MV-4-11 (cell line): ENCODE data around the gene RHEBL1.

Source experiments
- DNase-seq: peaks from one replicate; lab custom pipeline; 2025; lab: John Stamatoyannopoulos, UW

Gene RHEBL1, protein sequence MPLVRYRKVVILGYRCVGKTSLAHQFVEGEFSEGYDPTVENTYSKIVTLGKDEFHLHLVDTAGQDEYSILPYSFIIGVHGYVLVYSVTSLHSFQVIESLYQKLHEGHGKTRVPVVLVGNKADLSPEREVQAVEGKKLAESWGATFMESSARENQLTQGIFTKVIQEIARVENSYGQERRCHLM

DNA sequence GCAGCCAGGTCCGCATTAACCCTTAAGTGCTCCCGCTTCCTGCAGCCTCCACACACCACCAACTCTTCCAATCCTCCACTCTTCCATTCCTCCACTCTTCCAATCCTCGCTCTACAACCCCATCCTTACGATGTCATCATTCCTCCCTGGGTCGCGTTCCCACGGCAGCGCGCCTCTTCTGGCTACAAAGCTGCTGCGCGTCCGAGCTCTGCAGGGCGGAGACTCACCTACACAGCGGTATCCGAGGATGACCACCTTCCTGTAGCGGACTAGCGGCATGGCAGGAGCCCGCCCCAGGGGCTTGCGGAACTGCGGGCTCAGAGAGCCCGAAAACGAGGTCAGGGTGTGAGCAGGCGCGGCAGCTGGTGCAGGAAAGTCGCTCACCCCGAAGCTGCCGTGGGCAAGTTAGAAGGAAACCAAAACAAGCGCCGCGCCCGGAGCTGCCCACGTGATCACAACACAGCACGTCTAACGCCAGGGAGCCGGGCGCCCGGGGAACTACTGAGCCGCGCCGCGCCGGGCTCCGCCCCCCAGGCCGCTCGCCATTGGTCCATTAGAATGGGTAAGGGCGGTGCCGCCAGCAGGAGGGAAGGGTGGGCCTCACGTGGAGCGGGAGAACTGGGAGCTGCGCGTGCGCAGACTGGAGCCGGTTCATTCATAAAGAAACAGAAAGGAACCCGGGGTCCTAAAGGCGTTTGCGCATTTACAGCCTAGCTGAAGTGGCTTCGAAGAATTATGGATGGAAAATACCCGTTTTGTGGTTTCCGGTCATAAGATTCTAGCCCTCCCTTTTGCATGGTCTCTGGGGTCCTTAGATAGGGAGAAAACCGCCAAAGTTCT lies at the start of gene RHEBL1:
RHEBL1 (minus strand) TSS at position 473 of the 840 bp plus-strand sequence; CDS start at position 279, 194 bp downstream.
- peak; percentile 98 for DNase-seq

DNA sequence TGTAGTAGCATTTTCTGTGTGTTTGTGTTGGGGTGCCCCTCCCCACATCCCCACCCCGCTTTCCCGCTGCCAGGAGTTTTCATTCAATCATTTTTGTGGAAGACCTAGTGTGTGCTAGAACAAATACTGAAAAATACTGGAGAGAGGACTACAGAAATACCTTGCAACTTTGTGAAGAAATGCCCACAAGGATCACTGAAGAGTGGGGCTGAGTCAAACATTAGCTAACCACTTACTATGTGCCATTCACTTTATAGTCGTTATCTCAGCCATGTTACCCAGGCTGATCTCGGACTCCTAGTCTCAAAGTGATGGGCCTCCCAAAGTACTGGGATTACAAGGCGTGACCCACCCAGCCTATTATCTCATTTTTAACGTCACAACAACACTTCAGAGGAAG lies 41.4 kb upstream of the RHEBL1 start:
- DNase-seq = no peak

DNA sequence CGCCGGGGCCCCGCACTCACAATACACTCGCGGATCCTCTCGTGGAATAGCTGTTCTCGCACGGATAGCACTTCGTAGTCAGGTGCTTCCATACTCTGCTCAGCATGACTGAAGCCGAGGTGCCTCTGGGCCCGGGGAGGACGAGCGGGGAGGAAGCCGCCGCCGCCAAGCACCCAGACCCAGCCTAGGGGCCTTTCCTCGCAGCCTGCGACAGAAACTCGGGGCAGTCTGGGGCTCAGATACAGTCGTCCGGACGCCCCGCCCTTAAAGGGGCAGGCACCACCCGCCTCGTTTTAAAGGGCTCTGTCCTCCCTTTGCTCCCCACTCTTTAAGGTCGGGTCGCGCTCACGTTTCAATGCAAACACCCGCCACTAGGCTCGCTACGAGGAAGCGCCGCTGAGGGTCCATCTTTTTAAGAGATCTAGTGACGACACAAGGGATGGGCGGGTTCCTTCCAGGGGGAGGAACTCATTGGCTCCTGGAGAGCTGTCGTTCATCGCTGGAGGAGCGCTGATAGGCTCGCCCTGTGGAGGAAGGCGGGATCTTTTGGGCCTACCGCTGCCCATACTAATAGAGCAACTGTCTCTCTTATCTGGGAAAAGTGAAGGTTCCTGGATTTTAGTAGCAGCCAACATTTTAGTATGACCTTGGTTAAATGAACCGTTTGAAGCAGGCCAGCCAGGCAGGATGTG lies 40.8 kb upstream of the RHEBL1 start, which contains the start of gene LMBR1L:
LMBR1L (minus strand) TSS at position 384 of the 692 bp plus-strand sequence; CDS start at position 92, 292 bp downstream.
- DNase-seq = peak; percentile 99

DNA sequence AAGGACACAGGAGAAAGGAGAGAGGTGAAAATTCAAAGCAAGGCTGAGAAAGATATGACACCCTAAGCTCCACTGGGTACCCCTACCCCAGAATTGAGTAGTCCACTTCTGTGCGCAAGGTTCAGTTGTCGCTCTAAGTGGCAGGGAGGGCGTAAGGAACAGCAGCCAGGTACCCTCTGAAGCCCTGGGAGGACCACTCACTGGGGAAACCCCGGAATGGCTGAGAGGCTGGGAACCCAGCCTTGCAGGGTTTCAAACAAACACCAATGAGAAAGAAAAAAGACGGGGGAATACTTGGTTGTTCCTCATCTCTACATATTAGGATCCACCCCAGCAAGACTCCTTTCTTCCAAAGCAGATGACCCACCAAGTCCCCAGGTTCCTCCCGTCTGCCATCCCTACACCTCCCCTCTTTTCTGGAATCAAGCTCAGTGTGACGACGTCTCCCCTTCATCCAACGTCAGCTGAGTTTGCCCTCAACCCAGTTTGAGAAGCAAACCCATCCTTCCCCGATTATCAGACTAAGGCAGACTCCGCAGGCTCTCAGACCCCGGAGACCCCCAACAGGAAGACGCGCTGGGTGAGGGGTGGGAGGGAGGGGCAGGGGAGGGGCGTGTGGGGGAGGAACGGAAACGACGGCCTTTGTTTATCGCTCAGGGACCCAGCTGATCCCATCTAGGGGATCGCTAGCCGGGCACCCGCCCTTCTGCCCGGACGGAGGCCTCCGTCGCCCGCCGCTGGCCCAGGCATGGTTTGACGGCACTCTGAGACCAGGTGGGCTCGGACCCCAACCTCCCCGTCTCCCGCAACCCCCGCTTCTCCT lies 40.1 kb upstream of the RHEBL1 start:
- DNase-seq = no peak

DNA sequence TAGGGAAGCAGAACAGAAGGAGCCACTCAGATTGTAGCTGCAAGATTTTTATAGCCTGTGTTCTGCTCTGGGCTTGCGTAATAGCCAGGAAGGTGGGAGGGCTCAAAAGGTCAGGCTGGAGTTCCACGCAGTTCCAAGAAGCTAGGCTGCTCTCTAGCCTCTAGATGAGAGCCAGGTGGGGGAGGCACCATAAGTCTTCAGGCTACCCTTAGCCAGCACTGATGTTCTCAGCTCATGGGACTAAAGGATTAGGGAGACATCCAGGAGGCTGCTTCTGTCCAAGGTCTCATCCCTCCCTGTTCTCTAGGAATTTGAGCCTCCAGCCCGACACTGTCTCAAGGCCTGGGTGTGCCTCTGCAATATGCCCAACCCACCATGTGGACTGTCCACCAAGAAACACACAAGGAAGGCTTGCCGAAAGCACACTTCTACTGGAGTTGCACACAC lies 39.2 kb upstream of the RHEBL1 start:
- peak; percentile 61 for DNase-seq

DNA sequence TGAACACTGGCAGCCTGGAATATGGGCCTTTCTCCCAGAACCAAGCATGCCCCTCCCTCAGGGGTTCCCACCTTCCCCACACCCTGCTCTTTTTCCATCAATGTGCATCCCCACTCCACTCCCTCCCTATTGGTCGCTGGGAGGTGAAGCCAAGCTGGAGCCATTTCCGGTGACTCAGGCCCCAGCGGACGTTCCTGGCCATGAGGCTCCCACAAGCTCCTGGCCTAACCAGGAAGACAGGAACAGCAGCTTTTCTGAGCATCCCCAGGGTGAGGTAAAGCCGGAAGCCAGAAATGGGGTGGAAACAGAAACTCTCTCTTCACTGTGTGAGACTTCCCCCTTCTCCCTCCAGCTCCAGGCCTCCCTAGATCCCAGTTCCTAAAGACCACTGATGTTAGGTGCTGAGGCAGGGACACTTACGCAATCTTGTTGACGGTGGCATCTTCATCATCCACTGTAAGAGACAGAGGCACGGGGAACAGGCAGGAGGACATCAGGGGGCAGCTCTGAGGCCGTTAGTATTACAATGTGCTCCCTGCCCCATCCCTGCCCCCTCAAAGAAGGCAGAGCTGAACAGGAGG lies 35.8 kb upstream of the RHEBL1 start:
- DNase-seq = peak; percentile 77

DNA sequence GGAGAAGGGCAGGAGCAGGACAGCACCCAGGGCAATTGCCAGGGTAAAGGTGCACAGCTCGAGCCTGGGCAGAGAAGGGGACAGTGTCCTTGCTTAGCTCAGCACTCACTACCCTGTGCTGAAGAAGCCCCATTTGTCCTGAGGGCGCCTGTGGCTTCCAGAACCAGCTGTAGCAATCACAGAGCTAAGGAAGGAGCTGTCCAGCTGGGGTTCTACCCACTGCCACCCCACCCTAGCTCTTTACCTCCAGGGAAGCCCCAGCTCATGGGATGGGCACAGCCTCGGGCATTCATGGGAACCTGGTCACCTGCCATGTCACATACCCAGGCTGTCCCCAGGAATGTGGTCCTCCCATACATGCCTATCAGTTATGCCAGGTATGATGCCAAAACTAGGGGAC lies 35.0 kb upstream of the RHEBL1 start:
- no peak for DNase-seq

DNA sequence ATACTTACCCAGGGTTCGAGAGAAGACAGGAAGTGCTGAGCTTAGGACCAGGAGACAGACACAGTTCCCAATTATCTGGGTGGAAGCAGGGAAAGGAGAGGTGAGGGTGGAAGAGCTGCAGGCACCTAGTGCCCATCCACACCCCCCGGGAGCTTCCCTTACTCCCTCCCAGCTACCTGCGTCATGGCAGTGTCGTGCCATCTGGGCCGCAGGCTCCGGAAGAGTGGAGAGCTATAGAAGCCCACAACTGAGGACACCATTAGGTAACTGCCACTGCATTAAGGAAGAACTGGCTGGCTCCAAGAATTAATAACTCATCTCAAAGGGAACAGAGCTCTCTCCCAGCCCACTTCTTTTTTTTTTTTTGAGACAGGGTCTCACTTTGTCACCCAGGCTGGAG lies 30.6 kb upstream of the RHEBL1 start:
- DNase-seq = no peak

DNA sequence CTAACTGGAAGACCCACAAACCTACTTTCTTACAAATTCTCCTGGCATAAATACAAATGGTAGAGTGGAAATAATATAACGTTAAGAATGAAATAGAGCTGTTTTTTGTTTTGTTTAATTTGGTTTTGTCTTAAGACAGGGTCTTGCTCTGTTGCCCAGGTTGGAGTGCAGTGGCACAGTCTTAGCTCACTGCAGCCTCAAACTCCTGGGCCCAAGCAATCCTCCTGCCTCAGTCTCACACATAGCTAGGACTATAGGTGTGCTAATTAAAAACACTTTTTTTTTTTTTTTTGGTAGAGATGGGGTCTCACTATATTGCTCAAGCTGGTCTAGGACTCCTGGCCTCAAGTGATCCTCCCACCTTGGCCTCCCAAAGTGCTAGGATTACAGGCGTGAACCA lies 28.9 kb upstream of the RHEBL1 start:
- no peak for DNase-seq

DNA sequence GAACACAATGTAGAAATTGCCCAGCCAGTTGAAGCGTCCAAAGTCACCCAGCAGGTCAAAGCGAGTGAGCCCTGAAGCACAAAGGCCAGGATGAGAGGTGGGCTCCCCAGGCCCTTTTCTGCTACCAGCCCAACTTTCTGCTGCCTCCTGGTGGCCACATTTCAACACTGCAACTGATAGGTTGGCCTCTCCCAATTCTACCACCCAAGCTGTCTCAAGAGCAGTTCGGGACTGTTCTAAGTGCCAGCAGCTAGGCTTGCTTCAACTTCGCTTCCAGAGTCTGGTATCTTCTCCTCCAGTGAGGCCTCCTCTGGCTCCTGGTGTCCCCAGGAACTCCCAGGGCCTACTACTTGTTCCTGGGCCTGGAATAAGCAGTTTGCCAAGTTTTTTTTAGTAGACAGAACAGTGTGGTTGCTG lies 28.3 kb upstream of the RHEBL1 start:
- DNase-seq = peak; percentile 44

DNA sequence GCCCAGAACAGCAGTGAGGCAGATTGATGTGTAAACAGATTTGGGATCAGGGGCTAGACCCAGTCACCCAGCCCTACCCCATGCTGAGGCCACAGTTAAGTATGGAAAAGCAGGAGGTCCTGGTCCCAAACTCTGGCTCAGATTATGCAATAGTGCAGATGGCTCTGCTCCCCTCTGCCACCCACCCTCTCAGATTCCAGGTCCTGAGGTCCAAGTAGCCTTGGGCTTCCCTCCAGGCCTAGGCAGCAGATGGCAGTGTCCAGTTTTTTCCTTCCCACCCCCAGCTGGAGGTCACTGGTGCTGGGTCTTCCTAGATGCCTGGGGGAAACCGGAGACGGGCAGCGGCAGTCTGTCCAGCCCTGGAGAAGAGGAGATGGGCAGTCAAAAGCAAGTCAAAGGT lies 27.6 kb upstream of the RHEBL1 start:
- no peak for DNase-seq

DNA sequence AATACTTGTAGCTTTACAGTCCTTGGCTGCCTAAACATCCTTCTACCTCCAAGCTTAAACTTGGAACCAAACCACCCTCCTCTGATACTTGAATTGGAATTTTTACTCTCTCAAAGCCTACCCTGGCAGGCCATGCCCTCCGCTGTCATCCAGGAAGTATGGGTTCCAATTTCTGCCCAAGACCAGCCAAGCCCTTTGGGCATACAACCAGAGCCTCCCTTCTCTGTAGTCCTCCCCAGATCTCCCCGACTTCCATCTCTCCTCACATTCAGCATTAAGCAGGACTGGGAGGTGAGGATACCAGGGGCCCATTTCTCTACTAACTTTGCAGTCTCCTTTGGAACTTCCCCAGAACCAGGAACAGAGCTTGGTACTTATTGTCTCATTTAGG lies 25.2 kb upstream of the RHEBL1 start:
- DNase-seq = no peak

DNA sequence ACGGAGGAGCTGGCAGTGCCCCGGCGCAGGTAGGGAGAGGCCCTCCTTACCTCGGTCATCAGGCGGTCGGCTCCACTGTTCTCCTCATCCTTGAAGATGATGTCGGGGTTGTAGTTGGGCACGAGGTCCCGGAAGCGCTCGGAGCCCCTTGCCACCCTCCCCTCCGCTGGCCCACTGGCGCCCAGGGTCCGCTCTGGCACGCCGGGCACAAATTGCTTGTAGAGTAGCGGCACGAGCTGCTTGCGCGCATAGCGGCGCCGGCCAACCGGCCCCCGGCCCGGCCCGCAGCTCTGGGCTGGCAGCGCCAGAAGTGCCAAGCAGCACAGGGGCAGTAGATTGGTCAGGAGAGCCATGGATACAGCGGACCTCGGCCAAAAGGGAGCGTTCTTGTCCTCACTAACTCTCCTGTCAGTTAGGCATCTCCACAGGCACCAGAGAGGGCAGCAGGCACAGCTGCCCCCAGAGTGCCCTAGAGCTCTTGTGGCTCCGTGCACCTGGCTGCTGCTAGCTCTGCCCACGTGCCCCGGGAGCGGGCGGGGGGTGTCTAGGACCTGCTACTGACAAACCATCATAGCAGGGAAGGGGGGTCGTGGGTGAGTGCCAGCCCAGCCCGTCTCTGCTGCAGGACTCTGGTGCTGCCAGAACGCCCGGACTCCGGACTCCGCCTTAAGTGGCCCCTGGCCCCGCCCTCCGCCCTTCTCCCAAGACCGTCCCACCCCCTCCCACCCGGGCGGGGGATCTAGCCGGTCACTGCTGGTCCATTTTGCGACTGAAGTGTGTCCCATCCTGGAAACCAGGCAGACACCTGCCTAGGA lies 24.6 kb upstream of the RHEBL1 start, which contains the start of gene DHH:
DHH (minus strand) TSS at position 642 of the 815 bp plus-strand sequence; CDS start at position 353, 289 bp downstream.
- DNase-seq = no peak

DNA sequence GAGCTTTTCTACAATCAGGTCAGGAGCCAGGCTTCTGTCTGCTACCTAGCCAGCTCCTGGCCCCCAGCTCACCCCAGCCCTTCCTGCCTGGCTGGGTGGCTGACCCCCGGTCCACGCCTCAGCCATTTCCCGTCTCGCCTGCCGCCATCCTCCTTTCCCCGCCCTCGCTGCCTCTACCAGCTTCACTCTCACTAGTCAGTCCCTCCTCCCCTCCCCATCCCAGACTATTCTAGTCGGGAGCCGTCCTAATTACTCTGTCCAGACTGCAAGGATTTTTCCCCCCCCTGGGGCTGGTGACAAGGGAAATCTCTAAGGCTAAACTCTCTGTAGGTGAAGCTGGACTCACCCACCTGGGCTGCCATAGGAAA lies 24.0 kb upstream of the RHEBL1 start:
- no peak for DNase-seq

DNA sequence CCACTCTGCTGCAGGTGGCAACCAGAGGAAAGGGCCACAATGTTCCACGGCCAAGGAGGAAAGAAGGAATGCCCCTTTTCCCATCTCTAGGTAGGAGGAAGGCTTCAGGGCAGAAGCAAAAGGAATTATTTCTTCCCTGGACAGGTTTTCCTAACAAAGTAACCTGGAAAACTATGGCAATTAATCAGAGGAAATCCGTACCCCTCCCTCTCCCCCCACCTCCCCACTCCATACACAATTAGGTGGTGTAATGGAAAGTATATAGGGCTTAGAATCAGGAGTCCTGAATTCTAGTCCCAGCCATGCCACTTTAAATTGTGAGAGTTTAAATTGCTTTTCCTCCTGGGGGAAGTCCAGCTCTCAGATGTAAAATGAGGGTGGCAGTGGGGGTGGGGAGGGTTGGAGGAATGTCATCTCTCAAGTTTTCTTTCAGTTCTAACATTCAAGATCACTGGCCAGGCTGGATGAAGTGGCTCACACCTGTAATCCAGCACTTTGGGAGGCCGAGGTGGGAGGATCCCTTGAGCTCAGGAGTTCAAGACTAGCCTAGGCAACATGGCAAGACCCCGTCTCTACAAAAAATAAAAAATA lies 23.1 kb upstream of the RHEBL1 start:
- DNase-seq = no peak

DNA sequence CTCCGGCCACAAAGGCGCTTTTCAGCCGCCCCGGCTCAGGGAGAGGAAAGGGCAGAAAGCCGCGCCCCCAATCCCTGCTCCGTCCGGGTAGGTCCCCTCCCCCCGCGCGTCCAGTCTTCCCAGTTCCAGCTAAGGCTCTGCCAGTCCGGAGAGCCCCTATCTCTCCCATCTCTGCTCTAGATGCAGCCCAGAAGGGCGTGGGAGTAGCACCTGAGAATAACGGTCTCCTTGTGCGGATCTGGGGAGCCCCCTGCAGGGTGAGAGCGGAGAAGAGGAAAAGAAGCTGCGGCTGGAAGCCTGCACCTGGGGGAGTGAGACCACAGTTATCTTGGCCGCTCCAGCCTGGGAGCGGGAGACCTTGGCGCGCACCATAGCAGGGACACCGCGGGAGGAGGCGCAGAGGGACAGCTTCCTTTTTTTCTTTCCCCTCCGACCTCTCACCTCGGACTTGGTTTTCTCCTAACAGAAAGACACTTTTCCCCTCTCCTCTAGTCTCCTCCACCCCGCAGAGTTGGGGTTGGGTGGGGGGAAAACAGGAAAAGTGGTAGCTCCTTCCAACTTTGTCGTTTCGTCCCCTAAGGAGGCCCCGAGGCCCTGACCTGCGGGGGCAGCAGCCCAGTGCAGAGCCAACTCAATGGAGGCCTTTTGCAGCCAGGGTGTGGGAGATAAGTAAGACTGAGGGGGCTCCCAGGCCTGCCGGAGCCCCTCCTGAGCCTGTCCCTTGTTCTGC lies 22.5 kb upstream of the RHEBL1 start:
- no peak for DNase-seq

DNA sequence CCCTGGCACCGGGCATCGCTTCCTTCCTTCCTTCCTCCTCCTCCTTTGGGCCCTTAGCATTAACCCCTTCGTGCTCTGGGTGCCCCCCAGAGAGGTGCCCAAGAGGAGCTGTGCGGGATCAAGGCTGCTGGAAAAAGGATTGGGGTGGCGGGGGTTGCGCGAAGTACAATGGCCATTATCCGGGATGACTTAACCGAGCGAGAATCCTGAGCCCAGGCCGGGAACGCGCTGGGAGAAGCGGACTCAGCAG lies 22.0 kb upstream of the RHEBL1 start:
- DNase-seq = no peak

DNA sequence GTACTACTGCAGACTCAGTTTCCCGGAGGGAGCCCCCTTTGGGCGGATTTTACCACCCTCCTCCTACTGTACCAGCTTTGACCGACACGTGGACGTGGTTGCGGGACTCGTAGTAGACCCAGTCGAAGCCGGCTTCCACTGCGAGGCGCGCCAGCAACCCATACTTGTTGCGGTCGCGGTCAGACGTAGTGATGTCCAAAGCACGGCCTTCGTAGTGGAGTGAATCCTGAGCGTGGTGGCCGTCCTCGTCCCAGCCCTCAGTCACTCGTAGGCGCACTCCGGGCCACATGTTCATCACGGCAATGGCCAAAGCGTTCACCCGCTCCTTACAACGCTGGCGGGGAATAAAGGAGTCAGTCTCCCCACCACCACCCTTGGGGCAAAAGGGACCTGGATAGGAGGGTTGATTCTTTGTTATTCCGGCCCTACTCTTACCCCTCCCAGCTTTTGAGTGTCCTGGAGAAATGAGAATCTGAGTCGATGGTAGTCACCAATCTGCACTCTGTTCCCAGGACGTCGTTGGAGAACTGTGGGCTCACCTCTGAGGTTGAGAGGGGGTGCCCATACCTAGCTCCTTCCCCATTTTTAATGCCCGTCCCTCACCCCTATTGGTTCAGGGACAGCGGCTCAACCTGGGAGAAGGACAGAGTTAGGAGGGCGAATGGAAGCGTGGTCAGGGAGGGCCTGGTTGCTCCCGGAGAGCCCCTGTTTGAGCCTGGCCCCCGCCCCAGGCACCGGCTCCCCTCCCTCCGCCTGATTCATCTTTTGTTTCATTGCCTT lies 21.5 kb upstream of the RHEBL1 start:
- DNase-seq = no peak
